Neural progenitor cell (in vitro differentiated cells): ENCODE measurements around the gene HECTD2.

Source experiments
- EZH2 ChIP-seq: fragments of 200-600 bp; sonication (generic); IDR thresholded peaks from 2 replicates; pipeline ENCODE4 v1.6.1; 2017; ENCODE audit warnings: antibody characterized with exemption, mild to moderate bottlenecking, moderate library complexity
- TF ChIP-seq, protein P1 (sequence below): fragments of 200-600 bp; sonication (generic); IDR thresholded peaks from 2 replicates; pipeline ENCODE4 v1.5.1; 2017; ENCODE audit warnings: antibody characterized with exemption, mild to moderate bottlenecking

DNA sequence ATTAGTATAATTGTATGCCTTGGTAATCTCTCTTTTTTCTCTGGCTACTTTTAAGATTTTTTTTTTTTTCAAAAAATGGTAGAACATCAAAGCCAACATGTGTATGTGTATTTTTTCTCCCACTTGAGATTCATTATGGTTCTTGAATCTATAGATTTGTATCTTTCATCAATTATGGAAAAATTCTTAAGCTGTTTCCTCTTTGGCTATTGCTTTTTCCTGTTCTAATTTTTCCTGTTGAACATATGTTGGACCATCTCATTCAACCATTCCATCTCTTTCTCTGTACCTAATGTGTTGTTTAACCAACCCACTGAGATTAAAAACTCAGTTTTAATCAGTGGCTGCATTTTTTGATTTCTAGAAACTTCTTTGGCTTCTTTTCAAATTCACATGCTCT, 107.2 kb downstream of the HECTD2 start:
- TF ChIP-seq, protein P1, sequence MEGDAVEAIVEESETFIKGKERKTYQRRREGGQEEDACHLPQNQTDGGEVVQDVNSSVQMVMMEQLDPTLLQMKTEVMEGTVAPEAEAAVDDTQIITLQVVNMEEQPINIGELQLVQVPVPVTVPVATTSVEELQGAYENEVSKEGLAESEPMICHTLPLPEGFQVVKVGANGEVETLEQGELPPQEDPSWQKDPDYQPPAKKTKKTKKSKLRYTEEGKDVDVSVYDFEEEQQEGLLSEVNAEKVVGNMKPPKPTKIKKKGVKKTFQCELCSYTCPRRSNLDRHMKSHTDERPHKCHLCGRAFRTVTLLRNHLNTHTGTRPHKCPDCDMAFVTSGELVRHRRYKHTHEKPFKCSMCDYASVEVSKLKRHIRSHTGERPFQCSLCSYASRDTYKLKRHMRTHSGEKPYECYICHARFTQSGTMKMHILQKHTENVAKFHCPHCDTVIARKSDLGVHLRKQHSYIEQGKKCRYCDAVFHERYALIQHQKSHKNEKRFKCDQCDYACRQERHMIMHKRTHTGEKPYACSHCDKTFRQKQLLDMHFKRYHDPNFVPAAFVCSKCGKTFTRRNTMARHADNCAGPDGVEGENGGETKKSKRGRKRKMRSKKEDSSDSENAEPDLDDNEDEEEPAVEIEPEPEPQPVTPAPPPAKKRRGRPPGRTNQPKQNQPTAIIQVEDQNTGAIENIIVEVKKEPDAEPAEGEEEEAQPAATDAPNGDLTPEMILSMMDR: no peak
- TF ChIP-seq EZH2: no peak
